GM10266 (cell line): ENCODE measurements around the gene ATP6V1D.

ENCODE experiments used
- DNase-seq: peaks from one replicate; pipeline ENCODE4 v3.0.0; 2012; ENCODE audit errors: extremely low spot score
- TF ChIP-seq, protein P1 (sequence below): IDR thresholded peaks from 2 replicates; pipeline ENCODE4 v1.5.1; 2012; ENCODE audit warnings: mild to moderate bottlenecking, low read depth; ENCODE audit not compliant: control insufficient read depth, insufficient read depth; ENCODE audit errors: missing control alignments

Gene ATP6V1D

GRCh38 chr14:67395086-67395875 is 35.7 kb upstream of the ATP6V1D start:
- DNase-seq = no peak
- TF ChIP-seq, protein P1, sequence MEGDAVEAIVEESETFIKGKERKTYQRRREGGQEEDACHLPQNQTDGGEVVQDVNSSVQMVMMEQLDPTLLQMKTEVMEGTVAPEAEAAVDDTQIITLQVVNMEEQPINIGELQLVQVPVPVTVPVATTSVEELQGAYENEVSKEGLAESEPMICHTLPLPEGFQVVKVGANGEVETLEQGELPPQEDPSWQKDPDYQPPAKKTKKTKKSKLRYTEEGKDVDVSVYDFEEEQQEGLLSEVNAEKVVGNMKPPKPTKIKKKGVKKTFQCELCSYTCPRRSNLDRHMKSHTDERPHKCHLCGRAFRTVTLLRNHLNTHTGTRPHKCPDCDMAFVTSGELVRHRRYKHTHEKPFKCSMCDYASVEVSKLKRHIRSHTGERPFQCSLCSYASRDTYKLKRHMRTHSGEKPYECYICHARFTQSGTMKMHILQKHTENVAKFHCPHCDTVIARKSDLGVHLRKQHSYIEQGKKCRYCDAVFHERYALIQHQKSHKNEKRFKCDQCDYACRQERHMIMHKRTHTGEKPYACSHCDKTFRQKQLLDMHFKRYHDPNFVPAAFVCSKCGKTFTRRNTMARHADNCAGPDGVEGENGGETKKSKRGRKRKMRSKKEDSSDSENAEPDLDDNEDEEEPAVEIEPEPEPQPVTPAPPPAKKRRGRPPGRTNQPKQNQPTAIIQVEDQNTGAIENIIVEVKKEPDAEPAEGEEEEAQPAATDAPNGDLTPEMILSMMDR = no peak

DNA sequence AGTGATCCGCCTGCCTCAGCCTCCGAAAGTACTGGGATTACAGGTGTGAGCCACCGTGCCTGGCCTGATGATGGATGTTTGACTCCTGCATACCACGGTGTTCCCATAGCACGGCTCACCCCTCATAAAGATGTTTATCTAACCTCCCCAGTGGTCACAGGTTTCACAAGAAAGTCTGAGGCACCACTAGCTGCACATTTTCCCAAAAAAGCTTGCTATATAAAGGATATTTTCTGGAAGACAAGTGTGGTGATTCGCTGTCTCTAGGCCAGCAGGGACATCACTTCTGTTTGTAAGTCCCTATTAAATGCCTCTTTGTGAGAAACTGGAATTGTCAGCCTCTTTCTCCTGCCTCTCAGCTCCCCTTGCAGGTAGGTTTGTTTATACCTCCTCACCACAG is 34.1 kb upstream of the ATP6V1D start:
- no peak for DNase-seq
- TF ChIP-seq, protein P1 = no peak

- DNase-seq = no peak
- TF ChIP-seq, protein P1 = no peak
These were observed 33.2 kb upstream of the ATP6V1D start for GRCh38 chr14:67392800-67393199.

DNA sequence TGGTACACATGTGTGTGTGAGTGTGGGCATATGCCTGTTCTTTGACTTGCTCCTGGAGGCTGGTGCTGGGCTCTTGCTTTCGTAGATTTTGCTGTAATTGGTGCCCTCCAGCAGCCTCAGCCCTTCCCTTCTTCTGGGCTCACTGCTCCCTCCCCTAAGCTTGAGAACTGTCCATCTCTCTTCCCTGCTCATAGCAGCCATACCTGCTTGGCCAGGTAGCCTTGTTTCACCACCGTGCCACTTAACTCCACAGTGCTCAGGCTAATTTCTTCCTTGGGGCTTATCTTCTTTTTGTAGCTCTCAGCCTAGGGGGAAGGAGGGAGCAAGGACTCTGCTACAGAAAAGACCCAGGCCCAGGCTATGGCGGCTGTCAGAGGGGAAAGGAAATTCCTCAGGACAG is 32.5 kb upstream of the ATP6V1D start:
- TF ChIP-seq, protein P1 = no peak
- DNase-seq = no peak

GRCh38 chr14:67391268-67391667 is 31.7 kb upstream of the ATP6V1D start:
- no peak for DNase-seq
- TF ChIP-seq, protein P1 = no peak

DNA sequence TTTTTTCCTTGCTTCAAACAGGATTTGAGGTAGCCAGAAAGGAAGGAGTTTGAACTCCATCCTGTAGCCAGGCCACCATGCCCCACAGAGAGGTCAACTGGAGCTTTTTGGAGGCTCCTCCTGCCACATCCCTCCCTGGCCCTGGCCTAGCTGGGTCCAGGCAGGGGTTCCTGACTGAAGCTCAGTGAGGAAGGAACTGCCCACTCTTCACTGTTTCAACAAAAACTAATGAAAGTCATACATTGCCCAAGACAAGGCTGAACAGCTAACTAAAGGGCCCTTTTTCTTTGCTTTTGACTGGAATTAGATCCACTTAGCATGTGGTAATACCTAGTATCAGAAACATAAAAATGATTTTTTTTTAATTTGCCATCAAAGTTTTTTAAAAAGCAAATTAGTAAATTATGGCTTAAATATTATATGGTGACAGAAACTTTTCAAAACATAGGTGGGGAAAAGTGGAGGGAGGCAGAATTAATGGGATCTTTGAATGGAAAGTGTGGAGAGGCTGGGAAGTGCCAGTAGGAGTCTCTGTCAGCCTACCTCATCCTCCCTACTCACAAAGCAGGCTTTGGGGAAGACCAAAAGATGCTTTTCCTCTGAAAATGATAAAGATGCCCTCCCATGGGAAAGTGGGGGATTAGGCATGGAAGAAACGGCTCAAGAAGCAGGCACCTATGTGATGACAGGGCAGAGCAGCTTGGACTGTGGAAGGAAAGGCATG is 30.4 kb upstream of the ATP6V1D start:
- TF ChIP-seq, protein P1 = no peak
- DNase-seq = no peak

GRCh38 chr14:67389275-67389674 is 29.7 kb upstream of the ATP6V1D start:
- TF ChIP-seq, protein P1 = no peak
- DNase-seq = no peak
